GM23338 (cell line): Measurements from ENCODE around the gene TCF12.

Source experiments
- CREB1 ChIP-seq: fragments of 250-450 bp; sonication (Bioruptor Pico); IDR thresholded peaks from 2 replicates; pipeline ENCODE4 v1.5.0; 2020; ENCODE audit warnings: low read depth, mild to moderate bottlenecking, moderate library complexity
- CTCF ChIP-seq, 2 experiments: fragments of 200-600 bp in 1 of 2; sonication (generic) in 1 of 2; conservative IDR thresholded peaks; 2 replicates each; pipeline versions ENCODE4 v1.5.1 to v1.6.1; 2016 to 2017; ENCODE audit warnings: antibody characterized with exemption in 2 of 2, low read depth in 2 of 2, mild to moderate bottlenecking in 2 of 2, moderate library complexity in 1 of 2
- JUNB ChIP-seq: IDR thresholded peaks from one replicate; pipeline ENCODE4 v1.6.1; 2016; ENCODE audit warnings: antibody characterized with exemption; ENCODE audit not compliant: unreplicated experiment
- POLR2AphosphoS5 ChIP-seq: IDR thresholded peaks from 2 replicates; pipeline ENCODE4 v1.6.1; 2016; ENCODE audit warnings: antibody characterized with exemption, low read depth

GRCh38 chr15:56987286-56987685 is 68.8 kb downstream of the TCF12 start:
- TF ChIP-seq CREB1 (CRISPR knock-in tag) (no peak), CTCF (conservative IDR thresholded peaks at IDR 0.05; ENCODE audit: low read depth in 2 of 2) (no peak), JUNB (no peak), POLR2AphosphoS5 (no peak)
